Neural cell (in vitro differentiated cells): ENCODE measurements around the gene RAPGEF2. TPM values are rescaled to one million over a fixed set of nuclear protein-coding genes. Genes with fewer than 3 reads are reported as not detected.

Experiments used
- H2AFZ ChIP-seq: fragments of 200-600, 300-800 bp; sonication (generic), shearing (Covaris generic); 2 replicates; pipeline ENCODE4 v1.6.0; 2014; ENCODE audit warnings: low read depth, mild to moderate bottlenecking, antibody characterized with exemption, low read length, moderate library complexity
- H3F3A ChIP-seq: fragments of 200-600 bp; shearing (Covaris generic); 2 replicates; pipeline ENCODE4 v1.6.1; 2016; ENCODE audit warnings: mild to moderate bottlenecking, moderate library complexity, mixed read lengths, antibody characterized with exemption, low read length; ENCODE audit not compliant: insufficient read depth, poor library complexity, severe bottlenecking
- H3K27ac ChIP-seq: fragments of 200-600, 300-800 bp; sonication (generic), shearing (Covaris generic); 2 replicates; pipeline ENCODE4 v1.5.1; 2014; ENCODE audit warnings: mild to moderate bottlenecking, low read length, moderate library complexity
- H3K27me3 ChIP-seq: fragments of 300-800, 200-600 bp; sonication (generic), shearing (Covaris generic); 2 replicates; pipeline ENCODE4 v1.6.0; 2014; ENCODE audit warnings: mild to moderate bottlenecking, low read depth, low read length, moderate library complexity; ENCODE audit not compliant: insufficient read depth
- H3K36me3 ChIP-seq: fragments of 300-800, 200-600 bp; sonication (generic), shearing (Covaris generic); 2 replicates; pipeline ENCODE4 v1.5.1; 2014; ENCODE audit warnings: mild to moderate bottlenecking, antibody characterized with exemption, low read length, moderate library complexity; ENCODE audit not compliant: insufficient read depth
- H3K4me2 ChIP-seq: fragments of 300-800, 200-600 bp; sonication (generic), shearing (Covaris generic); 2 replicates; pipeline ENCODE4 v1.6.0; 2014; ENCODE audit warnings: mild to moderate bottlenecking, low read length
- H3K4me3 ChIP-seq: fragments of 300-800, 200-600 bp; sonication (generic), shearing (Covaris generic); 2 replicates; pipeline ENCODE4 v1.5.1; 2014; ENCODE audit warnings: mild to moderate bottlenecking, low read length, moderate library complexity
- H3K79me2 ChIP-seq: fragments of 200-600 bp; shearing (Covaris generic); replicated peaks from 2 replicates; pipeline ENCODE4 v1.6.0; 2014; ENCODE audit warnings: mild to moderate bottlenecking, low read length, moderate library complexity; ENCODE audit not compliant: insufficient read depth
- H3K9ac ChIP-seq: fragments of 300-800, 200-600 bp; sonication (generic), shearing (Covaris generic); 2 replicates; pipeline ENCODE4 v1.6.1; 2016; ENCODE audit warnings: mild to moderate bottlenecking, low read length, mixed read lengths
- H3K9me2 ChIP-seq: fragments of 200-600 bp; shearing (Covaris generic); 2 replicates; pipeline ENCODE4 v1.6.1; 2016; ENCODE audit warnings: mild to moderate bottlenecking, low read length, mixed read lengths; ENCODE audit not compliant: insufficient read depth
- H3K9me3 ChIP-seq: fragments of 200-600, 300-800 bp; sonication (generic), shearing (Covaris generic); 2 replicates; pipeline ENCODE4 v1.6.1; 2016; ENCODE audit warnings: mild to moderate bottlenecking, mixed run types, low read length, moderate library complexity, mixed read lengths
- H4K20me1 ChIP-seq: fragments of 200-600 bp; shearing (Covaris generic); 2 replicates; pipeline ENCODE4 v1.6.1; 2016; ENCODE audit warnings: mild to moderate bottlenecking, mixed run types; ENCODE audit not compliant: insufficient read depth
- CTCF ChIP-seq: fragments of 450-650 bp; IDR thresholded peaks from 2 replicates; pipeline ENCODE4 v1.5.1; 2014; ENCODE audit warnings: antibody characterized with exemption, mild to moderate bottlenecking, moderate library complexity; ENCODE audit not compliant: poor library complexity, severe bottlenecking
- EP300 ChIP-seq: fragments of 450-650 bp; conservative IDR thresholded peaks from 2 replicates; pipeline ENCODE4 v1.6.1; 2014; ENCODE audit warnings: antibody characterized with exemption, mild to moderate bottlenecking, moderate library complexity; ENCODE audit not compliant: poor library complexity, severe bottlenecking
- EZH2 ChIP-seq: fragments of 200-600, 300-800 bp; shearing (Covaris generic), sonication (generic); IDR thresholded peaks from 2 replicates; pipeline ENCODE4 v1.6.1; 2014; ENCODE audit warnings: antibody characterized with exemption, low read length, borderline replicate concordance, mild to moderate bottlenecking; ENCODE audit not compliant: insufficient read depth, poor library complexity, severe bottlenecking
- MXI1 ChIP-seq: fragments of 450-650 bp; conservative IDR thresholded peaks from 2 replicates; pipeline ENCODE4 v1.6.1; 2014; ENCODE audit warnings: antibody characterized with exemption, mild to moderate bottlenecking; ENCODE audit not compliant: poor library complexity, severe bottlenecking
- POLR2AphosphoS5 ChIP-seq: IDR thresholded peaks from 2 replicates; pipeline ENCODE4 v1.6.1; 2012
- RAD21 ChIP-seq: fragments of 450-650 bp; conservative IDR thresholded peaks from 2 replicates; pipeline ENCODE4 v1.6.1; 2014; ENCODE audit warnings: antibody characterized with exemption, mild to moderate bottlenecking, moderate library complexity
- REST ChIP-seq: IDR thresholded peaks from 2 replicates; pipeline ENCODE4 v1.6.1; 2012; ENCODE audit warnings: borderline replicate concordance
- SMC3 ChIP-seq: fragments of 450-650 bp; conservative IDR thresholded peaks from 2 replicates; pipeline ENCODE4 v1.6.1; 2014; ENCODE audit warnings: antibody characterized with exemption, mild to moderate bottlenecking, moderate library complexity; ENCODE audit not compliant: poor library complexity
- TAF1 ChIP-seq: IDR thresholded peaks from 2 replicates; pipeline ENCODE4 v1.6.1; 2012; ENCODE audit warnings: low read depth
- polyA plus RNA-seq: library from polyadenylated mRNA; depleted of rRNA; stranded (reverse); fragments of >200 nt; gene quantifications from 2 replicates; pipeline ENCODE4 v1.2.3, GENCODE V29; 2014

RAPGEF2 gene
- polyA plus RNA-seq, 1 donor from 2014 or later = 134 TPM

GRCh38 chr4:159278399-159278798, 175.5 kb downstream of the RAPGEF2 start:
- H3K9me2 ChIP-seq = no peaks in the 10 kb centered on the region
- no peak overlapping the region for H3K4me3 ChIP-seq
- TF ChIP-seq POLR2AphosphoS5 (no peak), REST (no peak)
- H3K36me3 ChIP-seq = no peaks in the 10 kb centered on the region
- no peaks in the 10 kb centered on the region for H4K20me1 ChIP-seq
- no peaks in the 10 kb centered on the region for H3F3A ChIP-seq
- no peak overlapping the region for H3K9ac ChIP-seq
- H3K27ac ChIP-seq = no peak overlapping the region
- no peak overlapping the region for H2AFZ ChIP-seq
- no peak overlapping the region for H3K4me2 ChIP-seq
- H3K9me3 ChIP-seq = no peaks in the 10 kb centered on the region
- no peaks in the 10 kb centered on the region for H3K27me3 ChIP-seq
- peaks cover 45% of the 10 kb centered on the region for H3K79me2 ChIP-seq

- Histone ChIP-seq H2AFZ (no peak overlapping the region), H3K9me3 (no peaks in the 10 kb centered on the region), H3K27ac (no peak overlapping the region), H3K9ac (no peak overlapping the region), H4K20me1 (no peaks in the 10 kb centered on the region), H3K79me2 (peaks cover 41% of the 10 kb centered on the region), H3K36me3 (no peaks in the 10 kb centered on the region), H3K4me2 (no peak overlapping the region), H3K4me3 (no peak overlapping the region), H3K9me2 (no peaks in the 10 kb centered on the region), H3K27me3 (no peaks in the 10 kb centered on the region), H3F3A (no peaks in the 10 kb centered on the region)
- no peak for TF ChIP-seq CTCF
- TF ChIP-seq REST = no peak
- TF ChIP-seq POLR2AphosphoS5 = no peak
- no peak for TF ChIP-seq EZH2
- TF ChIP-seq MXI1 = no peak
- TF ChIP-seq SMC3 = no peak
- no peak for TF ChIP-seq TAF1
- TF ChIP-seq RAD21 = no peak
- TF ChIP-seq EP300 = no peak
These were observed 176.2 kb downstream of the RAPGEF2 start for GRCh38 chr4:159279084-159279483.
